ENCODE measurements around the gene KRTAP10-1.
"Not testable (repeated sequence)": the region's sequence is repeated elsewhere in the genome, so short reads cannot be mapped to it uniquely, and the experiment has no call there.

The KRTAP10-1 gene

DNA sequence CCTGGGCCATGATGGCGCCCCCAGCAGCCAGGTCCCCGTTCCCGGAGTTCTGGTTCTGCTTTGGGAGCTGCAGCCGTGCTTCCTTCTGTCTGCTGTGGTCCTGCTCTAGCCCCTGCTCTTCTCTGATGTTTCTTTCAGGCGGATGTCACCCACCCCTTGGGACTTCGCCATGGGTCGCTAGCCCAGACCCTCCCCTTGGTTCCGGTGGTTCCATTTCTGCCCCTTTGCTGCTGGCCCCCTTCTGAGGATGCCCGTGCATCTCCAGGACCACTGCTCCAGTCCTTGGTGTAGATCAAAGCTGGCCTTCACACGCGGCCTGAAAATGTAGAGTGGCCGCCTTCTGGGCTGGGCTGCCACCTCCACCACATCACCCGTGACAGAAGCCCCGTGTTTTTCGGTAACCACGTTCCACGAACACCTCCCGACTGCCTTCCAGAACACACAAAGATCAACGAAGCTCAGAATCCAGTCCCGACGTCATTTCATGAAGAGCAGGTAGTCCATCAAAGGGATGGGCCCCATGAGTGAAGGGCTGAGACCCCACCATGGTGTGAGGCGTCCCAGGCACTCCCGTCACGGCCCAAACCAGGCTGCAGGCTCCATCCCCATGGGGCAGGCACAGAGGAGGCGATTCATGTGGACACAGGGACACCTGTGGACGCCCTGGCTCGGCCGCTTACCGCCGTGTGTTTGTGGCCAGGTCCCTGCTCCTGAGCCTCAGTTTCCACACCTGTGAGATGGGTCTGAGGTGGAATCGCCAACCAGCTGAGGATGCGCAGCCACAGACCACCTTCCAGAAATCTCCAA lies 24.4 kb downstream of the KRTAP10-1 start:
- DNase-seq (ENCODE audit: low spot score) = no peak

DNA sequence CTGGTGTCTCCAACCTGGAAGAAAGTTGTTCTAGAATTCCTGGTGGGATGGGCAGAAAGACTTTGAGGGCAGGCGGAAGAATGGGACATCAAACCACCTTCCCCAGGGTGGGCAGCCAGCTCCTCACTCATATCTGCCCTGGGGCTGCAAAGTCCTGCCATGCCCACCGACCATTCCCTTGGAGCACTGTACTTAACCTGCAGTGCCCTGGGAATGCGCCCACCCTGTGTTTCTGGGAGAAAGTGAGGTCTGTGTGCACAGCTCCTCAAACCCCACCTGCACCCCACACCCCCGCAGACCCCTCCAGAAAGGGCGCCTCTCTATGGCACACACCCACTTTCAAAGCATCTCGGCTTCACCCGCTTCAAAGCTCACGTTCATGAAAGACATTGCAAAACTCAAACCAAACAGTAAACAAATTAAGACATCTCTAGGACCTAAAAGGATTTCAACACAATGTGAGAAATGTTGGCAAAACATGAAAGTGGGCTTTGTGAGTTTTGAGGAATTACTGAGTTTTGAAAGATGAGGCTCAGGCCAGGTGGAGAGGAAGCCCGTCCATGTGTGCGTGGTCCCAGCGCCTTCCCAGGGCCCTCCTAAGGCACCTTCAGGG lies 25.1 kb downstream of the KRTAP10-1 start:
- DNase-seq (ENCODE audit: low spot score) = no peak

DNA sequence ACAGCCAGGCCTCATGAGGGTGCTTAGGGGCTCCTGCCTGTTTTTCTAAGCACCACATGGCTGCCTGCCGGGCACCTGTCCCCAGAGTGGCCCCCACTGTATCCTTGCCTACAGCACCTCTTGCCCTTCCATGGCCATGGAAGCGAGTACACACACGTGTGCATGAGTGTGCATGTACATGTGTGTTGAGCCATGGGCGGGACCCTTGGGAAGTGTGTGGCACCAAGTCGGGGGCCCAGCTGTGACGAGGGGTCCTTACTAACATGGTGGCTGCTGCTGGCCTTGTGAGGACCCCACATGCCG lies 25.8 kb downstream of the KRTAP10-1 start:
- DNase-seq (ENCODE audit: low spot score) = no peak

DNA sequence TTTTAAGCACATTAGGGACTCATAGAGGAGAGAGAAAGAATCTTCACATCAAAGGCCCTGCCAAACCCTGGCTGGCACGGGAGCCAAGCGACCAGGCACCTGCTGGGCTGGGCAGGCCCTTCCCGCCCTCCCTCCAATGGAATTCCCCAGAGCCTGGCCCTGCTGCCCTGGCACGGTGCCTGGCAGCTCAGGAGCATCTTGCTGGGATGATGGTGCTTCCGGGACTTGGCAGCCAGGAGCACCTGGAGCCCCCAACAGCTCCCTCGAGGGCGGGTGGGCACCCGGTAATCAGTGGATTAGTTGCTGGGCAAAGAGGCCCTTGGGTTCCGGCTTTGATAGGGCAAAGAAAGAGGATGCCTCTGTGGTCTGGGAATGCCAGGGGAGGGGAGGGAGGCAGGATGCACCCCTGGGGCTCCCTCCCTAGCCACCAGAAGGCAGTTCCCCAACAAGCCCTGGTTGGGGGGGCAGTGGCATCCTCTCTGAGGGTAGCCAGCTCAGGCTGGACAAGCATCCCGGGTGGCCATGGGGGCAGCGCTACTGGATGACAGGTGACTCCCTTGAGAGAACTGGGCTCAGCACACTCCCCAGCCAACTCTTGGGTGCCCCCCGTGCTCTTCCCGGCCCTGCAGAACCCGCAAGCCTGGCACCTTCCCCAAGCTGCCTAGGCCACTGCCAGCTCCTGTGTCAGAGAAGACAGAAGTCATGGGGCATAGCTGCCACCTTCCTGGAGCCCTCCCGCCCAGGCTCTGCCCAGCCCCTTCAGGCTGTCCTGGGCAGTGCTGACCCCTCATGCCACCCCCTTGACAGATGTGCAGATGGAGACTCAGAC lies 26.4 kb downstream of the KRTAP10-1 start:
- DNase-seq (ENCODE audit: low spot score) = peak; percentile 71

- no peak for DNase-seq (ENCODE audit: low spot score)
Measured at GRCh38 chr21:44512496-44513388, 27.3 kb downstream of the KRTAP10-1 start.

- DNase-seq (ENCODE audit: low spot score) = no peak
Measured at GRCh38 chr21:44511938-44512275, 28.1 kb downstream of the KRTAP10-1 start.

DNA sequence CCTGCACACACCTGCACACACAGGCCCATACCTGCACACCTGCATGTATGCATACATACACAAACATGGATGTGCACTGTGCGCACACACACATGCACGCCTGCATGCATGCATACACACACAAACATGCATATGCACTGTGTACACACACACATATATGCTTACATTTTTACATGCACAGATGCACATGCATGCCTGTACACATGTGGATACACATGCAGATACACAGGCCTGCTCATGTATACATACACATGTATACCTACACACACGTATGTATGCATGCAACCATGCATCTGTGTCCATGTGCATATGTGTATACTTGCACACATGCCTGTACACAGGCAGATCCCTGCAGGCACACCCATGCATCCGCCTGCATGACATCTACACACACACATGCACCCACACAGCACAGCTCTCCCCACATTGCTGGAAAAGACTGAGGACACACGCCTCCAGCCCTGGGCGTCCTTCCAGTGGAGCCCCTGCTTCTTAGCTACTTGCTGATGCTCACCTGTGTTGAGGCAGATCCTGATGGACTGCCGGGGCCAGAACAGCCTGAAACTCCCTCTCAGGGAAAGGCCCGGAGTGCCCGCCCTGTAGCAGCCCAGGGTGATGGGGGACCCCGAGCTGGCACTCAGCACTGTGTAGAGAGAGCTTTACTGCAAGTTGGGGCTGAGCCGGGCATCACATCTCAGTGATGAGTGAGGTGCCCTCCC lies 28.6 kb downstream of the KRTAP10-1 start:
- no peak for DNase-seq (ENCODE audit: low spot score)

- DNase-seq (ENCODE audit: low spot score) = peak; percentile 79
Measured at GRCh38 chr21:44510508-44511218, 29.3 kb downstream of the KRTAP10-1 start.

- DNase-seq (ENCODE audit: low spot score) = no peak
Measured at GRCh38 chr21:44510109-44510507, 29.9 kb downstream of the KRTAP10-1 start.

- DNase-seq (ENCODE audit: low spot score) = peak; percentile 35
Measured at GRCh38 chr21:44509539-44509938, 30.5 kb downstream of the KRTAP10-1 start.

DNA sequence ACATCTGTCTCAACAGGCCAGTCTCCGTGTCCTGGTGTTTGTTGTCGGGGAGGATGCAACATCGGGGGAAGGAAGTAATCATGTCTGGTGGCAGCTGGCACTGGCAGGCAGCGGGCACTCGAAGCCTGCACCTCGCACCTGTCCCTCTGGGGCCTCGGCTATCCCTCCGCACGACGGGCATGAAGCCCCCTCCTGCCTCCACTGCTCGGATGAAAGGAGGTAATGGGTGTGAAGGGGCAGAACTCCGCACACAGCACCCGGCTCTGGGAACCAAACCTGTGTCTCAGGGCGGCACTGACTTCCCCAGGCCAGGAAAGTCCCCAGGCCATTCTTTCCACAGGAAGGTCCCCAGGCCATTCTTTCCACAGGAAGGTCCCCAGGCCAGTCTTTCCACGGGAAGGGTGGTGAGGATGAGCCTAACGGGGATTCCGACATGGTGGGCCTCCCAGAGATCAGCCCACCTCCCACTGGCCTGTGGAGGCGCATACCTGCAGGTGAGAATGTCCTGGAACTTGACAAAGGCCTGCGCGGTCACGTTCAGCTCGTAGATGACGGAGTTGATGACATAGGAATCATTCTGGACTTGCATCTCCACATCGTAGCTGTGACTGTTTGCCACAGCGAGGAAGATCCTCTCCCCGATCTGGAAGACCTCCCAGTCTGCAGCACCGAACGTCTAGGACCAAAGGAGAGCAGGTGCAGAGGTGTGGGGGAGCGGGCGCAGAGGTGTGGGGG lies 31.1 kb downstream of the KRTAP10-1 start:
- no peak for DNase-seq (ENCODE audit: low spot score)

DNA sequence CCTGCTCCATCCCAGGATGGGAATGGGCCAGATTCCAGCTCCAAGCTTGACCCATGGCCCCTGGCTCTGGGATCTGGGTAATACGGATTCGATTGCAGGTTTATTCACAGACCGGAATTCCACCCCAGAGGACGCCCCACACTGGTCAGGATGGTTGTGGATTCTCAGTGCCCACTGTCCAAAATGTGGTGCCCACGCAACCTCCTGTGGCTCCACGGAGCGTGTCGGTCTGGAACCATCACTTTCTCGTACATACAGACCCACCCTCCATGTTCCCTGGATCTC lies 31.6 kb downstream of the KRTAP10-1 start:
- DNase-seq (ENCODE audit: low spot score) = no peak

- no peak for DNase-seq (ENCODE audit: low spot score)
Measured at GRCh38 chr21:44507673-44508425, 32.1 kb downstream of the KRTAP10-1 start.

- no peak for DNase-seq (ENCODE audit: low spot score)
Measured at GRCh38 chr21:44506279-44507255, 33.4 kb downstream of the KRTAP10-1 start.

DNA sequence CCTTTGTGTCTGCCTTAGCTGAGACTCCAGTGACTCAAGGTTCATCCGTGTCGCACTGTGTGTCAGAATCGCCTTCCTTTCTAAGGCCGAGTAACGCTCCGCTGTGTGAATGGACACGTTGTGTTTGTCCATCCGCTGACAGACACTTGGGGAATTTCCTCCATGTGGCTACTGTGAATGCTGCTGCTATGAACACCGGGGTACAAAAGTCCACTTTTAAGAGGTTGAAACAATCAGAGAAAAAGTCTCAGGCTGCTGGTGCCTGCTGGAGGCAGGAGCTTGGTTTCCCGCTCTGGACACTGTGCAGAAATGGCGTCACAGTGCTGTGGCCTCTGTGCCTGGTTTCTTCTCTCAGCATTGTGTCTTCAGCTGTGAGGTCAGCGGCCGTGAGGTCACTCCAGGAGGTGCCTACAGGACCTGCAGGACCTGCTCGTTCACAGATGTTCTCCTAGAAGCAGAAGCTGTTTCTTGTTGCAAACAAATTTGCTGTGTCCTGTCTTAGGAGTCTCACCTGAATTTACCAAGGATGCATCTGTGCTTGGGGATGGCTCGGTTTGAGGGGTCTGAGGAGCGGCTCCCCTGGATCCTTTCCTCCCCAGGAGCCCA lies 34.2 kb downstream of the KRTAP10-1 start:
- no peak for DNase-seq (ENCODE audit: low spot score)

DNA sequence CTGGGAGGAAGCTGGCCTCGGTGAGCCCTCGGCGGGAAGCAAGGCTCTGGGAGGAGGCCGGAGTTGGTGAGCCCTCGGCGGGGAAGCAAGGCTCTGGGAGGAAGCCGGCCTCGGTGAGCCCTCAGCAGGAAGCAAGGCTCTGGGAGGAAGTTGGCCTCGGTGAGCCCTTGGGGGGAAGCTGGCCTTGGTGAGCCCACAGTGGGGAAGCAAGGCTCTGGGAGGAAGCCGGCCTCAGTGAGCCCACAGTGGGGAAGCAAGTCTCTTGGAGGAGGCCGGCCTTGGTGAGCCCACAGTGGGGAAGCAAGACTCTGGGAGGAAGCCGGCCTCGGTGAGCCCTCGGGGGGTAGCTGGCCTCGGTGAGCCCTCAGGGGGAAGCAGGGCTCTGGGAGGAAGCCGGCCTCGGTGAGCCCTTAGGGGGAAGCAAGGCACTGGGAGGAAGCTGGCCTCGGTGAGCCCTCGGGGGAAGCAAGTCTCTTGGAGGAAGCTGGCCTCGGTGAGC lies 36.0 kb downstream of the KRTAP10-1 start:
- no peak for DNase-seq (ENCODE audit: low spot score)

GRCh38 chr21:44503006-44503889 lies 36.7 kb downstream of the KRTAP10-1 start:
- not testable (repeated sequence) for DNase-seq (ENCODE audit: low spot score)
